Stimulated activated CD4-positive, alpha-beta T cell treated with anti-CD3 and anti-CD28 coated beads, Interleukin-15, amount 100 ng/mL, for 1 hour (primary cell): ENCODE measurements around the gene GRIA1.

Experiments
- DNase-seq, 2 donors: peaks; one replicate each; pipeline ENCODE4 v3.0.0-alpha.2; 2020; ENCODE audit warnings: low read depth in 1 of 2, low spot score in 1 of 2

GRIA1 gene

GRCh38 chr5:153658149-153658548 lies 167.7 kb downstream of the GRIA1 start:
- DNase-seq: no peak

GRCh38 chr5:153658606-153659005 lies 168.1 kb downstream of the GRIA1 start:
- no peak for DNase-seq

GRCh38 chr5:153659039-153659736 lies 168.7 kb downstream of the GRIA1 start:
- DNase-seq: no peak

- DNase-seq: no peak
Observed at GRCh38 chr5:153660919-153661318, 170.4 kb downstream of the GRIA1 start.

- no peak for DNase-seq
Observed at GRCh38 chr5:153661897-153662296, 171.4 kb downstream of the GRIA1 start.

- no peak for DNase-seq
Observed at GRCh38 chr5:153670101-153670500, 179.6 kb downstream of the GRIA1 start.

GRCh38 chr5:153671653-153672346 lies 181.3 kb downstream of the GRIA1 start:
- DNase-seq: no peak

GRCh38 chr5:153672347-153673090 lies 182.0 kb downstream of the GRIA1 start:
- no peak for DNase-seq

- no peak for DNase-seq
Observed at GRCh38 chr5:153674356-153674755, 183.9 kb downstream of the GRIA1 start.

- DNase-seq: no peak
Observed at GRCh38 chr5:153676406-153676805, 185.9 kb downstream of the GRIA1 start.

GRCh38 chr5:153676821-153677220 lies 186.4 kb downstream of the GRIA1 start:
- DNase-seq: no peak

- no peak for DNase-seq
Observed at GRCh38 chr5:153678617-153679329, 188.3 kb downstream of the GRIA1 start.

GRCh38 chr5:153690236-153690635 lies 199.8 kb downstream of the GRIA1 start:
- no peak for DNase-seq

- no peak for DNase-seq
Observed at GRCh38 chr5:153696256-153696655, 205.8 kb downstream of the GRIA1 start.

GRCh38 chr5:153699035-153699434 lies 208.6 kb downstream of the GRIA1 start:
- no peak for DNase-seq

GRCh38 chr5:153700940-153701339 lies 210.5 kb downstream of the GRIA1 start:
- DNase-seq: no peak

- no peak for DNase-seq
Observed at GRCh38 chr5:153702265-153702664, 211.8 kb downstream of the GRIA1 start.

GRCh38 chr5:153704110-153704509 lies 213.6 kb downstream of the GRIA1 start:
- no peak for DNase-seq

GRCh38 chr5:153707626-153708025 lies 217.2 kb downstream of the GRIA1 start:
- no peak for DNase-seq

GRCh38 chr5:153711755-153712154 lies 221.3 kb downstream of the GRIA1 start:
- DNase-seq: no peak

GRCh38 chr5:153712946-153713345 lies 222.5 kb downstream of the GRIA1 start:
- DNase-seq: no peak
